Transverse colon (tissue), 4 donors: ENCODE measurements around the gene ZNRD2.

Experiments used
- POLR2AphosphoS5 ChIP-seq, 3 donors: sonication (generic); formaldehyde crosslinking; IDR thresholded peaks; one replicate each; pipeline ENCODE4 v1.6.1; 2016; ENCODE audit warnings: antibody characterized with exemption in 3 of 3
- TF ChIP-seq, protein P1 (sequence below), 5 experiments: fragments of 200-600 bp in 3 of 5; fragments of 450-650 bp in 2 of 5; sonication (generic) in 3 of 5; IDR thresholded peaks; 1 replicate in 2 of 5; 2 replicates in 3 of 5; pipeline ENCODE4 v1.5.1; 2016 to 2017; ENCODE audit warnings: antibody characterized with exemption in 5 of 5, inconsistent platforms in 3 of 5, mild to moderate bottlenecking in 2 of 5, moderate library complexity in 1 of 5

DNA sequence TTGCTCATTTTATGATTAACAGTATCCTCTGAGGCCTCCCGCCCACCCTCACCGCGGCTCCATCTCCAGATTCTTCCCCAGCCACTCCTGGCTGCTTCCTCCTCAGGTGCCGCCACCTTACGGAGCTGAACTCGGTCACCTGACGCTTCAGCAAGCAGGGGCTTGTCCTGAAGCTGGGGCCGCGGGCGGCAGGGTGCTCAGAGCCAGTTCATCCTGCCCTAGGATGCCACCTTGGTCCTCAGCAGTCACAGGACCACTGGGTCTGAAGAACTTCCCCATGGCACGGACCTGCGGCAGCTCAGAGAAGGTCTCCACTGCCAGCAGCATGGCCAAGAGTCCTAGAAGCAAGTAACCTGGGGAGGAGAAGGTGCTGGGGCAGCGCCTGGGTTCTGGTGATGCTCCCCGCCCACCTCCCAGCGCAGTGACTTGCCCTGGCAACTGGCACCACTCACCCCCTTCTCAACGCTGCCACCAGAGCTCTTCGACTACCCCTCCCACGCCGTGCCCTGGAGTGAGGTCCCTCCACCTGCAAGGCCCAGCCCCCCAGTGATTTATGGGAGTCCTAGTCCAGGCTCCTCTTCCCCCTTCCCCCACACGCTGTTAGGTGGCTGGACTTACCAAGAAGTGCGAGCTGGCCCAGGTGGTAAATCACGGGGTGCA lies 22.7 kb downstream of the ZNRD2 start:
- TF ChIP-seq, protein P1, sequence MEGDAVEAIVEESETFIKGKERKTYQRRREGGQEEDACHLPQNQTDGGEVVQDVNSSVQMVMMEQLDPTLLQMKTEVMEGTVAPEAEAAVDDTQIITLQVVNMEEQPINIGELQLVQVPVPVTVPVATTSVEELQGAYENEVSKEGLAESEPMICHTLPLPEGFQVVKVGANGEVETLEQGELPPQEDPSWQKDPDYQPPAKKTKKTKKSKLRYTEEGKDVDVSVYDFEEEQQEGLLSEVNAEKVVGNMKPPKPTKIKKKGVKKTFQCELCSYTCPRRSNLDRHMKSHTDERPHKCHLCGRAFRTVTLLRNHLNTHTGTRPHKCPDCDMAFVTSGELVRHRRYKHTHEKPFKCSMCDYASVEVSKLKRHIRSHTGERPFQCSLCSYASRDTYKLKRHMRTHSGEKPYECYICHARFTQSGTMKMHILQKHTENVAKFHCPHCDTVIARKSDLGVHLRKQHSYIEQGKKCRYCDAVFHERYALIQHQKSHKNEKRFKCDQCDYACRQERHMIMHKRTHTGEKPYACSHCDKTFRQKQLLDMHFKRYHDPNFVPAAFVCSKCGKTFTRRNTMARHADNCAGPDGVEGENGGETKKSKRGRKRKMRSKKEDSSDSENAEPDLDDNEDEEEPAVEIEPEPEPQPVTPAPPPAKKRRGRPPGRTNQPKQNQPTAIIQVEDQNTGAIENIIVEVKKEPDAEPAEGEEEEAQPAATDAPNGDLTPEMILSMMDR (IDR thresholded peaks at IDR 0.05): no peak
- TF ChIP-seq POLR2AphosphoS5 (IDR thresholded peaks at IDR 0.05): no peak
